ENCODE results near the gene STAC.

Gene STAC

DNA sequence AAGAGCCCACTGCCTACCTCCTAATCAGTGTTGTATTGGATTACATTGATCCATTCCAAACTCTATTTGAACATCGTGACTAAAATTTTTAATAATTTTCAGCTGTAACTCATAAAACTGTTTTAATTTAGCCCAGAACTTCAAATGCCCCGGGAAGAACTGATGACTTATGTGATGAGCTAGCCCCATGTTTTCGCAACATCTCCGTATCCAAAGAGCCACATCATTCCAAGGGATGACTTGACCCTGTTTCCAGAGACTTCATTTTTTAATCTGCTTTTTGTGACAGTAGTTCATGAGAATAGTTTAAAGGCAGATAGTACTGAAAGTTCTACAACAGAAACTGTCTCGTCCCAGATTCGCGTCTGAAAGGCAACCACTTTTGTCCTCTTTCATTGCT lies 97.4 kb downstream of the STAC start:
- Mint-ChIP-seq H3K4me1 (ENCODE audit: low read depth) (no peaks in the 10 kb centered on the region), H3K9me3 (peaks cover 3% of the 10 kb centered on the region), H3K36me3 (ENCODE audit: low read depth) (no peaks in the 10 kb centered on the region), H3K27ac (no peak overlapping the region), H3K27me3 (ENCODE audit: low read depth) (no peaks in the 10 kb centered on the region), H3K4me3 (no peak overlapping the region)

DNA sequence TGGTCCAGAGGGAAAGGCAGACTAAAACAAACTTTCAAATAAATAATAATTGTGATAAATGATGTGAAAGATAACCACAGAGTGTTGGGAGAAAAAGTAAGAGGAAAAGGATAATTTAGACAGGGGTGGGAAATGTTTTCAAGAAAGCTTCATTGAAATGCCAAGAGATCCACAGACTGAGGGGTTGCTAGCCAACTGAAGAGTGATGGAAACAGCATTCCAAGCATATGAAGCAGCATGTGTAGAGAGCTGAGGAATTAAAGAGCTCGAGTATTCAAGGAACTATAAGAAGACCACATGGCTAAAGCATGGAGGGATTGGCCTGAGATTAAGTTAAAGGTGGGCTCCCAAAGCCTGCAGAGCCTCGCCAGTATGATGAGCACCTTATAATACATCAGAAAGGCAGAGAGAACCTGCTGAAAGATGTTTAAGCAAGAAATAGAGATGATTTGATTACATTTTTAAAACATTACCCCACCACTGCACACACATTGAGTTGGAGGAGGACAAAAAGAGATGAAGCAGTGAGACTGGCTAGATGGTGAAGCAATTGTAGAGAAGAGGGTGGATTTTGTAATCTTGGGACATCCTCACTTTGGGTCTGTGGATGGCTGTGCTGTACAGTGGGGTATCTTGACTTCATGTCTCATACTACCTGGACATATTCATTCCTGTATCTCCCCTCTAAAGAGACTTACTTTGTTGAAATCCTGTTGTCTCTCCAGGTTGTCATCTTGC lies 100.8 kb downstream of the STAC start:
- peaks cover 3% of the 10 kb centered on the region for H3K9me3 Mint-ChIP-seq
- H3K27me3 Mint-ChIP-seq (ENCODE audit: low read depth): no peaks in the 10 kb centered on the region
- no peak overlapping the region for H3K4me3 Mint-ChIP-seq
- H3K36me3 Mint-ChIP-seq (ENCODE audit: low read depth): no peaks in the 10 kb centered on the region
- H3K4me1 Mint-ChIP-seq (ENCODE audit: low read depth): no peaks in the 10 kb centered on the region
- no peak overlapping the region for H3K27ac Mint-ChIP-seq

DNA sequence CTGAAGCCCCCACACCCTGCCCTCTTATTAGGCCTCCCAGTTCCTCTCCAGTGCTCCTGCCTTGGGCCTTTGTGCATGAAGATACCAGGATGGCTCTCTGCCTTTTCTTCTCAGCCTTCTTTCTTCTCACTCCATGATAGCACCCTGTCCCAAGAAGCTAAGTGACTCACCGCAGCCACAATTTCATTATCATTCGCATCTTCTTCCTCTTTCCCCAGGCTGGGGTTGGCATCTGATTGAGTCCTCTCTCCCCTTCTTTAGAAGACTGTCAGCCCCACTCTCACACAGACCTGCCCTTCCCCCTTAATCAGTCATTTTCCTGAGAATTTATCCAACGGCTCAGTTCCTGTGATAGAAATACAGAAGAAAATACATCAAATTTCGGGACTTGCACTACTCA lies 102.0 kb downstream of the STAC start:
- Mint-ChIP-seq H3K36me3 (ENCODE audit: low read depth) (no peaks in the 10 kb centered on the region), H3K4me3 (no peak overlapping the region), H3K4me1 (ENCODE audit: low read depth) (no peaks in the 10 kb centered on the region), H3K27me3 (ENCODE audit: low read depth) (no peaks in the 10 kb centered on the region), H3K27ac (no peak overlapping the region), H3K9me3 (peaks cover 3% of the 10 kb centered on the region)

DNA sequence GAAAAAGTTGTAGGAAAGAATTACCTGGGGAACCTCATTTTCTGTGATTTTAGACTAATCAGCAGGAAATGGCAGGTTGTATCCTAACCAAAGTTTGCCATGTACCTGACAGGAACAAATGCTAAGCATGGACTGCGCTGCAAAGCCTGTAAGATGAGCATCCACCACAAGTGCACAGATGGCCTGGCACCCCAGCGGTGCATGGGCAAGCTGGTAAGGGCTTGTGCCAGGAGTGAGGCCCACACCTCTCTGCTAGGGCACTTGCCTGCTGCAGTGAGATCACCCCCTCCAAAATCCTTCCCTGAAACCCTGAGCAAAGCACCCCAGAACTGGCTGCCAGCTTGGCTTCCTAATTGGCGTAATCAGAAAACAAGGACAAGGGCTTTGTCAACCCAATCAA lies 102.6 kb downstream of the STAC start:
- H3K27me3 Mint-ChIP-seq (ENCODE audit: low read depth): no peaks in the 10 kb centered on the region
- no peaks in the 10 kb centered on the region for H3K4me1 Mint-ChIP-seq (ENCODE audit: low read depth)
- H3K36me3 Mint-ChIP-seq (ENCODE audit: low read depth): no peaks in the 10 kb centered on the region
- H3K9me3 Mint-ChIP-seq: peaks cover 3% of the 10 kb centered on the region
- H3K27ac Mint-ChIP-seq: no peak overlapping the region
- no peak overlapping the region for H3K4me3 Mint-ChIP-seq

DNA sequence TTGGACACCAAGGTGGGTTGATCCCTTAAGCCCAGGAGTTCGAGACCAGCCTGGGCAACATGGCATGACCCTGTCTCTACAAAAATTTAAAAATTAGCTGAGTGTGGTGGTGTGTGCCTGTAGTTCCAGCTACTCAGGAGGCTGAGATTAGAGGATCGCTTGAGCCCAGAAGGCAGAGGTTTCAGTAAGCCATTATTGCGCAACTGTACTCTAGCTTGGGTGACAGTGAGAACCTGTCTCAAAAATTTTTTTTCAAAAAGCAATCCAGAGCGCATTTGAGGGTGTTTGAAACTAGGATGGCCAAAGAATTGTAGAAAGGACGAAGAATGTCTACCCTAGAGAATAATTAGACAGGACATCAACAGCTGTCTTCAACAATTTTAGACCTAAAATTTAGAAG lies 103.4 kb downstream of the STAC start:
- Mint-ChIP-seq H3K9me3 (peaks cover 3% of the 10 kb centered on the region), H3K27ac (no peak overlapping the region), H3K4me3 (no peak overlapping the region), H3K27me3 (ENCODE audit: low read depth) (no peaks in the 10 kb centered on the region), H3K4me1 (ENCODE audit: low read depth) (no peaks in the 10 kb centered on the region), H3K36me3 (ENCODE audit: low read depth) (no peaks in the 10 kb centered on the region)

DNA sequence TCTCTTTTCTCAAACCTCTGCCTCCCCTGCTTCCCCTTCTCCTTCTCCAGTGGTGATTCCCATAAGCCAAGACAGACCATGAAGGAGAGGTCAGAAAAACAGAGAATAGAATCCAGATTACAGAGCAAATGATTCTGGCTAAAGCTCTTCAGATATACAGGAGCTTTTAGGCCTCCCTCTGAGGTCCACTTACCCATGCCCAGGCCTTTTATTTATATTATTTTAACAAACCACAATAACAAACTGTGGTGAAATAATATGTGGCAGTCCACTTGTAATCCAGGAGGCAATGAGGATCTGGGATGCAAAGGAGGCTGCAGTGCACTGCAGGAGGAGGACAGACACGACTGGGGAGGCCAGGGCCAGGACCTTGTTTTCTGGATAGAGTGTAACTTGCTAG lies 104.1 kb downstream of the STAC start:
- peaks cover under 1% of the 10 kb centered on the region for H3K9me3 Mint-ChIP-seq
- H3K4me1 Mint-ChIP-seq (ENCODE audit: low read depth): no peaks in the 10 kb centered on the region
- no peak overlapping the region for H3K27ac Mint-ChIP-seq
- H3K27me3 Mint-ChIP-seq (ENCODE audit: low read depth): no peaks in the 10 kb centered on the region
- no peak overlapping the region for H3K4me3 Mint-ChIP-seq
- H3K36me3 Mint-ChIP-seq (ENCODE audit: low read depth): no peaks in the 10 kb centered on the region

DNA sequence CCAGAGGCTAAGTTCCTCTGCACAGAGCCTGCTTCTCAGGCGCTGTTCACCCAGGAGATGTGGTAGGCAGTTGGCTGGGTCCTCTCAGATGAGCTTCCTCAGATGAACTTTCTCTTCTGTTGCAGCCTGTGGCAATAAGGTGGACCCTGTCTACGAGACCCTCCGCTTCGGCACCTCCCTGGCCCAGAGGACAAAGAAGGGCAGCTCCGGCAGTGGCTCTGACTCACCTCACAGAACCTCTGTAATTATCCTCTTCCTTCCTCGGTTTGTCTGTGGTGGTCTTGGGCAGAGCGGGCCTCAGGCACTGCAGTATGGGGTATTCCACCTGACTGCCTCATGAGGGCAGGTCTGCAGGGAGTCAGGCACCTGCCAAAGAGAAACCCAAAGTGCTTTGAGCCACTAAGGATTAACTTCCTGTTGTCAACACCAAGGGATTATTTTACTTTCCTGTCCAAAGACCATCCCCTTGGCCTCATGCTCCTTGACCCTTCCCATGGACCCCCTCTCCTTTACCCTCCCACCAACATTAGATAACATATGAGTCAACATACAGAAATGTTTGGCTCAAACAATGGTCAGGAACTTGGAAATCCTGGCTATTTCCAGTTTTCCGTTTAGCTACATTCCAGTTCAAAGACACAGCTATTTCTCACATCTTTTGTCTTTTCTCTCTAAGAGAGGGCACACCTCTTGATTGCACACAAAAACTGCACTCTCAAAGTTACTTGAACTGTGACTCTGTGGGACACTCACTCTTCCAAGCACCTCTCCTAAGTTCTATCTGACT lies 105.9 kb downstream of the STAC start:
- no peaks in the 10 kb centered on the region for H3K4me1 Mint-ChIP-seq (ENCODE audit: low read depth)
- no peak overlapping the region for H3K4me3 Mint-ChIP-seq
- H3K36me3 Mint-ChIP-seq (ENCODE audit: low read depth): no peaks in the 10 kb centered on the region
- H3K27me3 Mint-ChIP-seq (ENCODE audit: low read depth): no peaks in the 10 kb centered on the region
- no peaks in the 10 kb centered on the region for H3K9me3 Mint-ChIP-seq
- no peak overlapping the region for H3K27ac Mint-ChIP-seq

DNA sequence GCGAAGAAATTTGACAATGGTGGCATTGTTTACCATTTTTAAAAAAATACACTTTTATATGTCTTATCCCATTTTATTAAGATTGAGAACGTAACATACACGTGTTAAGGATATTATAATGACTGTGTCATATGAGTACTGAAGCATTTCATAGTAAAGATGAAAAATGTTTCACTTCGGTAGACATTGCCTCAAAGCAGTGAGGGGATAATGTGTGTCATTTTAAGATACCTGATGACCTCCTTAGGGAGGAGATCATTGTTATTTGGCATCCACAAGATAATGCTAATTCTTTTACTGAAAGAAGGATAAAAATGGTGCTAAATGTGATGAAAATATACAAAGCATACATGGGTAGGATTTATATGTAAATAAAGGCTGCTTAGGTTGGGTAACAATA lies 107.3 kb downstream of the STAC start:
- Mint-ChIP-seq H3K9me3 (no peaks in the 10 kb centered on the region), H3K27ac (no peak overlapping the region), H3K27me3 (ENCODE audit: low read depth) (no peaks in the 10 kb centered on the region), H3K4me1 (ENCODE audit: low read depth) (no peaks in the 10 kb centered on the region), H3K36me3 (ENCODE audit: low read depth) (no peaks in the 10 kb centered on the region), H3K4me3 (no peak overlapping the region)

DNA sequence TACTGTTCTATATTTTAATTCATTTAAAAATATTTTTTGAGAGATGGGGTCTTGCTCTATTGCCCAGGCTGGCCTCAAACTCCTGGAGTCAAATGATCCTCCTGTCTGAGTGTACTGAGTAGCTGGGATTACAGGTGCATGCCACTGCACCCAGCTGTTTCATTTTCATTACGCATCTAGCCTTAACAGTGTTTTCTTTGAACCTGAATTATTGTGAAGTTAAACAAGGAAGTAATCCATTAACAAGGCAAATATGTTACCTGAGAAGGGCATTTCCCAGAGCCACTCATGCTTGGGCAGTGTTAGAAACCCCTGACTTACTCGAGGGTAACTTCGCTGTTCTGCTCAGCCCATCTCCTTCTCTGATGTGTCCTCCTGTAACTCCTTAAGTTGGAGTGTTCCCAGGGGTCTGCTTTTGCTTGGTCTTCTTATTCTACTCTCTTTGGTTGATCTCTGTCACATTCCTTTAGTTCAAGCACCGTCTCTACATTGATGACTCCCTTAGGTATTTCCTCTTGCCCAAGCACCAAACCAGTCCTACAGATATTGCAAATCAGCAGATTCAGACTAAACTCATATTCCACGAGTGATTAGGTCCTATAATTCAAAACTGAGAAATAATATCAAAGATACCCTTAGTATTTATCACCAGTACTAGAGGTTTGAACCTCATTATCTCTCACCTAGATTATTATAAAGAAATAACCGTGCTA lies 107.9 kb downstream of the STAC start:
- Mint-ChIP-seq H3K4me1 (ENCODE audit: low read depth) (no peaks in the 10 kb centered on the region), H3K27me3 (ENCODE audit: low read depth) (no peaks in the 10 kb centered on the region), H3K36me3 (ENCODE audit: low read depth) (no peaks in the 10 kb centered on the region), H3K27ac (no peak overlapping the region), H3K4me3 (no peak overlapping the region), H3K9me3 (no peaks in the 10 kb centered on the region)

DNA sequence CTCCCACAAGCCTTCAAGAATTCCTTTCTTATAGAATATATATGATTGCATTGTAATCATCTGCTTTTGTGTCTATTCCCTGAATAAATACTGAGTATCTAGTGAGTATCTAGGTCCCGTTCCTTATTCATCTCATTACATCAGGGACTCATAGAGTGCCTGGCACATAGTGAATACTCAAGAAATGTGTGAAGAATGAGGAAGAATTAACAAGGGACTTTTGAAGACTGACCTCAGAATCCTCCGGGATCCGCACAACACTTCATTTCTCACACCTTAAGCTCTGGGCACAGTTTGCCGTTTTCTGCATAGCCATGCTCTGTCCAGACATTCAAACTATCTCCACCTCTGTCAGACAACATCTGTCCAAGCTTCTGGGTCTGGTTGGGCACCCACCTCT lies 108.8 kb downstream of the STAC start:
- no peak overlapping the region for H3K4me3 Mint-ChIP-seq
- no peaks in the 10 kb centered on the region for H3K27me3 Mint-ChIP-seq (ENCODE audit: low read depth)
- no peaks in the 10 kb centered on the region for H3K4me1 Mint-ChIP-seq (ENCODE audit: low read depth)
- H3K36me3 Mint-ChIP-seq (ENCODE audit: low read depth): no peaks in the 10 kb centered on the region
- no peak overlapping the region for H3K27ac Mint-ChIP-seq
- H3K9me3 Mint-ChIP-seq: no peaks in the 10 kb centered on the region

DNA sequence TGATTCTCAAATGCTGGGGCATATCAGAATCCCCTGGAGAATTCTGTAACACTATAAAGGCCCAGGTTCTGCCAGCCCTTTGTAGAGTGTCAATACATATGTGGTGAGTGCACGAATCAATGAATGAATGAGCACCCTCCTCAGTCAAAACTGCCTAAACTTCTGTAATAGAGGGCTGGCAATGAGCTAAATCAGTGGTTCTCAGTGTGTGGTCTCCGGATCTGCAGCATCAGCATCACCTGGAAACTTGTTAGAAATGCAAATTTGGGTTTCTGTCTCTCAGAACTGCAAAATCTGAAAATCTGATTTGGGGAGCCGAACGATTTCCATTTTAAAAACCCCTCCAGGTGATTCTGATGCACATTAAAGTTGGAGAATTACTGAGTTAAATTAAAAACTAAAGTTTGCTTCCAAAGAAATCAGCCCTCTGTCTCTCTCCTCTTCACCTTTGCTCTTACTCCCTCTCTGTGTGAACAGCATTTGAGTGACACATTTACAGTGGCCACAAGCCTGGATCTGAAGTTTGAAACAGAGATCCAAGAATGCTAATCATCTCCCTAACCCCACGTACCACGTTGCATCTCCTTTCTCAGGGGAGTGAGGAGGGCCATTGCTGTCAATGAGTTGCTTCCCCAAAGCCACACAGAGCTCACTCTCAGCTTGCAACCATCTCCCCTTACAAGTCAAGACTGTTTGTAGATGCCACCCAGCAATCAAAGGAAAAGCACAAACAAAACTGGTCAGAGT lies 109.5 kb downstream of the STAC start:
- no peak overlapping the region for H3K4me3 Mint-ChIP-seq
- H3K27ac Mint-ChIP-seq: no peak overlapping the region
- no peaks in the 10 kb centered on the region for H3K27me3 Mint-ChIP-seq (ENCODE audit: low read depth)
- no peaks in the 10 kb centered on the region for H3K4me1 Mint-ChIP-seq (ENCODE audit: low read depth)
- no peaks in the 10 kb centered on the region for H3K36me3 Mint-ChIP-seq (ENCODE audit: low read depth)
- no peaks in the 10 kb centered on the region for H3K9me3 Mint-ChIP-seq

DNA sequence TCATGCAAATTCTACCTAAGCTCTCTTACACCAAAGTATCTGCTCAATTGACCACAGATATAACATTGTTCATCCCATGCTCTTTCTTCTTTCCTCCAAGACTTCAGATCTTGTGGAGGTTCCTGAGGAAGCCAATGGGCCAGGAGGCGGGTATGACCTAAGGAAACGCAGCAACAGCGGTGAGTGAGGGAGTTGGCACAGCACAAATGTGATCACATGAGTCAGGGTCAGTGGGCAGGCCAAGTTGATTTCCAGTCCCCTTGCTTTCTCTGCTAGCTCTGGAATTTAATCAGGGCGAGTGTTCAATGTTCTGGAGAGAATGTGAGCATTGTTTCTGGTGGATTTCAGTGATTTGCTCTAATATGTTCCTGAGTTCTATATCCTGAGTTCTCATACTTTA lies 112.7 kb downstream of the STAC start:
- Mint-ChIP-seq H3K4me1 (ENCODE audit: low read depth) (no peaks in the 10 kb centered on the region), H3K36me3 (ENCODE audit: low read depth) (no peaks in the 10 kb centered on the region), H3K9me3 (no peaks in the 10 kb centered on the region), H3K4me3 (no peak overlapping the region), H3K27me3 (ENCODE audit: low read depth) (no peaks in the 10 kb centered on the region), H3K27ac (no peak overlapping the region)

DNA sequence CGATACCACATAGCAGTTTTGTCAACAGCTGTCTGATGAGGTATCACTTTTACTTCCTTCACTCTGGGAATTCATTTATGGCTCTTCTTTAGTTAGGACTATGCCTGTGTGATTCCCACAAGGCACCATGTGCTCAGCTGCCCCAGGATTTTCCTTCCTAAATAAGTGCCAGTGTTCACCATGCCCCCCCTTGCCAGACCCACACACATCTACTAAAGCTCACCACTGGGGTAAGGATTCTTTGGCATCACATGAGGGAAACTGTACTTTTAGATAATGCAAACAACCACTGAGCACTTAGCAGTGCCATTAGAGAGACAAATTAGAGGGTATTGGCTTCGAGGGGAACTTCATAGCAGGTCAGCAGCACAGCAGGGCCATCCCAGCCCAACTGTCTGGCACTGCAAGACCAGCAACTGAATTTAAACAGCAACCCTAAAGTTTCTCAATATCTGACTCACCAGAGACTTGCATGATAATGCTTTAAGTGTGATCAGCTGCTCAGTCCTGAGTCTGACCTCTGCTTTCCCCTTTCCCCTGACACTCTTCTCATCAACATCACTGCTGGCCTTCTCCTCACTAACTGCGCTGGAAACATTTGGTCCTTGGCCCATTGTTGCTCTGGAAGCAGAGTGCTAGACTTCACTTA lies 114.3 kb downstream of the STAC start:
- Mint-ChIP-seq H3K27ac (no peak overlapping the region), H3K4me3 (no peak overlapping the region), H3K27me3 (ENCODE audit: low read depth) (no peaks in the 10 kb centered on the region)

More for the DNA sequence above, 114.3 kb downstream of the STAC start:
- Mint-ChIP-seq H3K9me3 (no peaks in the 10 kb centered on the region), H3K36me3 (ENCODE audit: low read depth) (no peaks in the 10 kb centered on the region), H3K4me1 (ENCODE audit: low read depth) (no peaks in the 10 kb centered on the region)
